K562 (cell line): ENCODE results near the gene ANKS1B.

Source experiments
- HMGN3 ChIP-seq: IDR thresholded peaks from 2 replicates; pipeline ENCODE4 v1.6.1; 2011; ENCODE audit warnings: borderline replicate concordance, low read depth, mild to moderate bottlenecking, mixed read lengths, low read length; ENCODE audit not compliant: insufficient read length; ENCODE audit errors: extremely low read depth
- NCOA2 ChIP-seq, 2 experiments: fragments of 450-650 bp; IDR thresholded peaks; 2 replicates each; pipeline ENCODE4 v1.6.1; 2018; ENCODE audit warnings: mild to moderate bottlenecking in 2 of 2, moderate library complexity in 1 of 2; ENCODE audit not compliant: partially characterized antibody in 2 of 2
- PHF8 ChIP-seq: fragments of 200-600 bp; sonication (generic); IDR thresholded peaks from 2 replicates; pipeline ENCODE4 v1.6.1; 2012; ENCODE audit warnings: mixed run types, mild to moderate bottlenecking, inconsistent platforms, low read length, moderate library complexity, borderline replicate concordance
- POLR2A ChIP-seq: fragments of 450-650 bp; conservative IDR thresholded peaks from 2 replicates; pipeline ENCODE4 v1.6.1; 2016
- RCOR1 ChIP-seq, 2 experiments: IDR thresholded peaks; 2 replicates each; pipeline ENCODE4 v1.6.1; 2012; ENCODE audit warnings: low read depth in 2 of 2, low read length in 2 of 2, borderline replicate concordance in 1 of 2, improper control_type of control experiment in 1 of 2

GRCh38 chr12:98788396-98788795, 1196.3 kb downstream of the ANKS1B start:
- TF ChIP-seq PHF8 (no peak), RCOR1 (IDR thresholded peaks at IDR 0.05; ENCODE audit: borderline replicate concordance in 1 of 2, low read depth in 2 of 2, low read length in 2 of 2) (no peak), HMGN3 (no peak), NCOA2 (IDR thresholded peaks at IDR 0.05; ENCODE audit: partially characterized antibody in 2 of 2) (no peak), POLR2A (no peak)
